ENCODE results near the gene KLHDC9.

DNA sequence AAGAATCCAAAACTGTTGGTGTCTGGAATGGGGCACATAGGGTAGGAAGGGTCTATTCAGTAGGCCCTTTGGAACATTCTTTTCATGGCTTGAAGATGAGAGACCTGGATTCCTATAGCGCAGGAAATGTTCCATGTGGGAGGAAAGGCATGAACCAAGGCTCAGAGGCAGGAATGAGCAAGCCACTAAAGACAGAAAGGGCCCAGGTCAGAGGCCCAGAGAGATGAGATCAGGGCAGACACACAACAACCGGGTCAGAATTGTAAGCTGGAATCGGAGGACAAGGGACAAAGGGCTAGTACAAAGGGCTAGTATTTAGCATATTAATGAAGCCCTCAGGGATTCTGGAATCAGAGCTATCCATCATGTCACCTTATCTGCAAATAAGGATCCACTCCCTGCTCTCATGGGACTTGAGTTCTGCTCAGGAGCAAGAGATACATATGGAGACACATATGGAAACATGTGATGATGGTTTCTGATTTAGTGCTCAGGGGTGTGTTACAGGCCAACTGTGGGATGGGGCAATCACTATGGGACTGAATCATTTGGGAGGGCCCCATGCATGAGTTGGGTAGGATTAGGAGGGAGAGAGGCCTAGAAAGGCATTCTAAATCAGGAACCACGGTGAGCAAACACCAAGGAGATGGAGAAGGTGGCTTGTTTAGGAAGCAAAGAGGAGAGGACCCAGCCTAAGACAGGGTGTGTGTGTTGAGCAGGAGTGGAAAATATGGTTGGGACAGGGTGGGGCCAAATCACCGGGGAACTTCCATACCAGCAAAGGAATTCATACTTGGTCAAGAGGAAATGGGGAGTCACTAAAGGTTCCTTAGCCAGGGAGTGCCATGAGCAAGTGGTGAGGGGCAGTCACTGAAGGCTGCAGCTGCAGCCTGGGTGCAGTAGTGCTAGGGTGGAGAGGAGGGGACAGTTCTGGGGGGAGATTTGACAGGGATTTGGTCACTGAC, 17.4 kb upstream of the KLHDC9 start:
- TF ChIP-seq, protein P1, sequence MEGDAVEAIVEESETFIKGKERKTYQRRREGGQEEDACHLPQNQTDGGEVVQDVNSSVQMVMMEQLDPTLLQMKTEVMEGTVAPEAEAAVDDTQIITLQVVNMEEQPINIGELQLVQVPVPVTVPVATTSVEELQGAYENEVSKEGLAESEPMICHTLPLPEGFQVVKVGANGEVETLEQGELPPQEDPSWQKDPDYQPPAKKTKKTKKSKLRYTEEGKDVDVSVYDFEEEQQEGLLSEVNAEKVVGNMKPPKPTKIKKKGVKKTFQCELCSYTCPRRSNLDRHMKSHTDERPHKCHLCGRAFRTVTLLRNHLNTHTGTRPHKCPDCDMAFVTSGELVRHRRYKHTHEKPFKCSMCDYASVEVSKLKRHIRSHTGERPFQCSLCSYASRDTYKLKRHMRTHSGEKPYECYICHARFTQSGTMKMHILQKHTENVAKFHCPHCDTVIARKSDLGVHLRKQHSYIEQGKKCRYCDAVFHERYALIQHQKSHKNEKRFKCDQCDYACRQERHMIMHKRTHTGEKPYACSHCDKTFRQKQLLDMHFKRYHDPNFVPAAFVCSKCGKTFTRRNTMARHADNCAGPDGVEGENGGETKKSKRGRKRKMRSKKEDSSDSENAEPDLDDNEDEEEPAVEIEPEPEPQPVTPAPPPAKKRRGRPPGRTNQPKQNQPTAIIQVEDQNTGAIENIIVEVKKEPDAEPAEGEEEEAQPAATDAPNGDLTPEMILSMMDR (IDR thresholded peaks at IDR 0.05; ENCODE audit: insufficient read depth, low read length), result no peak
- TF ChIP-seq GABPA (IDR thresholded peaks at IDR 0.05; ENCODE audit: low read depth), result no peak

All from HL-60 (cell line).